Measurements from ENCODE around the gene UNC13B.

GRCh38 chr9:35422753-35423152 is 260.9 kb downstream of the UNC13B start:
- TF ChIP-seq EZH2 (IDR thresholded peaks at IDR 0.05; ENCODE audit: low read length, unreplicated experiment) (no peak), CTCF (conservative IDR thresholded peaks at IDR 0.05; ENCODE audit: low read depth, low read length) (no peak)
